A673 (cell line): ENCODE data around the gene GFPT1. TPM values are rescaled to one million over a fixed set of nuclear protein-coding genes. Genes with fewer than 3 reads are reported as not detected.

ENCODE experiments used
- BruUV-seq: library from RNA; stranded (reverse); fragments of 400-500 nt; replicated peaks from 2 replicates; lab custom pipeline; 2021; lab: Mats Ljungman, UMichigan
- CTCF ChIA-PET: fragments of 300-600 bp; sonication (Branson Sonifier 250); formaldehyde crosslinking; loops from one replicate; lab custom pipeline; 2022; ENCODE audit warnings: antibody characterized with exemption; lab: Charles Lee
- POLR2A ChIA-PET: fragments of 300-600 bp; sonication (Branson Sonifier 250); formaldehyde crosslinking; loops from one replicate; lab custom pipeline; 2022; ENCODE audit warnings: antibody characterized with exemption; ENCODE audit not compliant: low non-redundant PET; lab: Charles Lee
- DNase-seq: peaks from one replicate; pipeline ENCODE4 v3.0.0-alpha.2; 2015; ENCODE audit warnings: low spot score
- H3K27ac ChIP-seq: fragments of 200-600 bp; sonication (generic); 2 replicates; pipeline ENCODE4 v1.5.1; 2016; ENCODE audit warnings: mixed run types, low read depth, mild to moderate bottlenecking, mixed read lengths, antibody characterized with exemption, low read length; ENCODE audit not compliant: poor library complexity, severe bottlenecking
- H3K27me3 ChIP-seq: fragments of 200-600 bp; sonication (generic); replicated peaks from 2 replicates; pipeline ENCODE4 v1.6.1; 2017; ENCODE audit warnings: mixed run types, low read depth, mild to moderate bottlenecking, mixed read lengths, antibody characterized with exemption, low read length; ENCODE audit not compliant: insufficient read depth, poor library complexity
- H3K36me3 ChIP-seq: fragments of 200-600 bp; sonication (generic); 2 replicates; pipeline ENCODE4 v1.6.1; 2016; ENCODE audit warnings: mixed run types, mild to moderate bottlenecking, mixed read lengths, antibody characterized with exemption, low read length; ENCODE audit not compliant: insufficient read depth, poor library complexity, severe bottlenecking
- H3K4me1 ChIP-seq: fragments of 200-600 bp; sonication (generic); 2 replicates; pipeline ENCODE4 v1.6.1; 2017; ENCODE audit warnings: mixed run types, mild to moderate bottlenecking, mixed read lengths, antibody characterized with exemption, low read length; ENCODE audit not compliant: insufficient read depth, poor library complexity, severe bottlenecking
- H3K4me3 ChIP-seq: fragments of 200-600 bp; sonication (generic); 2 replicates; pipeline ENCODE4 v1.5.1; 2016; ENCODE audit warnings: low read depth, mixed run types, mild to moderate bottlenecking, mixed read lengths, low read length; ENCODE audit not compliant: poor library complexity, severe bottlenecking
- H3K9me3 ChIP-seq: fragments of 200-600 bp; sonication (generic); 2 replicates; pipeline ENCODE4 v1.6.1; 2016; ENCODE audit warnings: mixed run types, low read depth, mild to moderate bottlenecking, mixed read lengths, antibody characterized with exemption, low read length; ENCODE audit not compliant: poor library complexity, severe bottlenecking
- CTCF ChIP-seq: fragments of 300-800, 200-600 bp; sonication (generic); conservative IDR thresholded peaks from 2 replicates; pipeline ENCODE4 v1.5.1; 2017; ENCODE audit warnings: low read depth, mild to moderate bottlenecking, antibody characterized with exemption, low read length, moderate library complexity, mixed read lengths
- EZH2 ChIP-seq: fragments of 200-600 bp; sonication (generic); IDR thresholded peaks from 2 replicates; pipeline ENCODE4 v1.6.1; 2017; ENCODE audit warnings: borderline replicate concordance, low read depth, mild to moderate bottlenecking, mixed read lengths, antibody characterized with exemption, low read length; ENCODE audit not compliant: poor library complexity, severe bottlenecking
- intact Hi-C: fragments of 100-400 bp; cut with micrococcal nuclease; formaldehyde crosslinking; loops from one replicate; pipeline ENCODE4 v1.10.0; 2022; ENCODE audit not compliant: unreplicated experiment
- total RNA-seq: library from RNA; stranded (reverse); gene quantifications from 2 replicates; pipeline ENCODE4 v1.2.3, GENCODE V29; 2021

The GFPT1 gene
- total RNA-seq, 1 experiment from 2014 or later = 53.0 TPM

- POLR2A ChIA-PET = no interaction called here
- intact Hi-C loops = no loop called here
- no peak overlapping the region for H3K27ac ChIP-seq
These were observed 114.1 kb downstream of the GFPT1 start for GRCh38 chr2:69272803-69273471.

GRCh38 chr2:69271831-69272257 is 115.2 kb downstream of the GFPT1 start:
- Histone ChIP-seq H3K27me3 (no peaks in the 10 kb centered on the region), H3K27ac (no peak overlapping the region), H3K4me1 (no peaks in the 10 kb centered on the region), H3K36me3 (no peaks in the 10 kb centered on the region), H3K9me3 (no peaks in the 10 kb centered on the region), H3K4me3 (no peak overlapping the region)
- no TSS peak for BruUV-seq
- ChIA-PET POLR2A (no interaction called here), CTCF (no interaction called here)
- no peak for DNase-seq
- intact Hi-C loops = no loop called here
- TF ChIP-seq EZH2 (no peak), CTCF (no peak)

More at GRCh38 chr2:69272803-69273471, 114.1 kb downstream of the GFPT1 start:
- CTCF ChIA-PET = no interaction called here
- no peak for DNase-seq
- TF ChIP-seq CTCF (no peak), EZH2 (no peak)
- Histone ChIP-seq H3K4me1 (no peaks in the 10 kb centered on the region), H3K36me3 (no peaks in the 10 kb centered on the region), H3K27me3 (no peaks in the 10 kb centered on the region), H3K9me3 (no peaks in the 10 kb centered on the region), H3K4me3 (no peak overlapping the region)
- no TSS peak for BruUV-seq

Other genes with a start within 250 kb of the GFPT1 start
- gene NFU1, start 50.2 kb upstream of the GFPT1 start, total RNA-seq = 54.3 and 65.4 TPM in 2 replicates